SU-DHL-6 (cell line): ENCODE results near the gene NTRK2.

Source experiments
- H2AFZ ChIP-seq: fragments of 200-600 bp; sonication (generic); 2 replicates; pipeline ENCODE4 v1.6.1; 2014; ENCODE audit warnings: low read depth, mild to moderate bottlenecking, moderate library complexity, mixed read lengths, antibody characterized with exemption, low read length; ENCODE audit not compliant: severe bottlenecking
- H3F3A ChIP-seq: fragments of 200-600 bp; shearing (Covaris generic); 2 replicates; pipeline ENCODE4 v1.6.0; 2016; ENCODE audit warnings: antibody characterized with exemption, mild to moderate bottlenecking; ENCODE audit not compliant: insufficient read depth
- H3K27ac ChIP-seq: fragments of 200-600 bp; sonication (generic); 2 replicates; pipeline ENCODE4 v1.5.1; 2016; ENCODE audit warnings: low read depth, mild to moderate bottlenecking, low read length, moderate library complexity, mixed read lengths
- H3K27me3 ChIP-seq: fragments of 200-600 bp; sonication (generic), shearing (Covaris generic); 2 replicates; pipeline ENCODE4 v1.6.0; 2014; ENCODE audit warnings: mild to moderate bottlenecking, low read length
- H3K36me3 ChIP-seq: fragments of 200-600 bp; sonication (generic); 2 replicates; pipeline ENCODE4 v1.6.1; 2014; ENCODE audit warnings: mild to moderate bottlenecking, low read length, mixed read lengths
- H3K4me2 ChIP-seq: fragments of 300-600, 200-600 bp; shearing (Covaris generic), sonication (generic); 2 replicates; pipeline ENCODE4 v1.6.0; 2014; ENCODE audit warnings: low read length, low read depth, mild to moderate bottlenecking; ENCODE audit not compliant: poor library complexity, severe bottlenecking
- H3K4me3 ChIP-seq: fragments of 200-600 bp; sonication (generic); 2 replicates; pipeline ENCODE4 v1.5.1; 2014; ENCODE audit warnings: antibody characterized with exemption, low read length, mild to moderate bottlenecking, mixed read lengths; ENCODE audit not compliant: insufficient read depth, poor library complexity, severe bottlenecking
- H3K79me2 ChIP-seq: fragments of 200-600 bp; sonication (generic); 2 replicates; pipeline ENCODE4 v1.6.1; 2014; ENCODE audit warnings: mild to moderate bottlenecking, low read length, moderate library complexity; ENCODE audit not compliant: insufficient read depth
- H3K9ac ChIP-seq: fragments of 200-600 bp; sonication (generic); 2 replicates; pipeline ENCODE4 v1.7.0; 2014; ENCODE audit warnings: mild to moderate bottlenecking, low read length
- H3K9me2 ChIP-seq: fragments of 200-600 bp; sonication (generic); replicated peaks from 2 replicates; pipeline ENCODE4 v1.6.1; 2014; ENCODE audit warnings: low read length; ENCODE audit not compliant: insufficient read depth
- H3K9me3 ChIP-seq: fragments of 200-600 bp; sonication (generic); 2 replicates; pipeline ENCODE4 v1.6.1; 2014; ENCODE audit warnings: low read length, mixed read lengths; ENCODE audit not compliant: insufficient read depth
- H4K20me1 ChIP-seq: fragments of 200-600 bp; sonication (generic); 2 replicates; pipeline ENCODE4 v1.6.1; 2014; ENCODE audit warnings: low read depth, mild to moderate bottlenecking, antibody characterized with exemption, low read length, moderate library complexity, mixed read lengths
- EZH2phosphoT487 ChIP-seq: fragments of 200-600 bp; sonication (generic), shearing (Covaris generic); conservative IDR thresholded peaks from 2 replicates; pipeline ENCODE4 v1.6.1; 2018; ENCODE audit warnings: mild to moderate bottlenecking, antibody characterized with exemption, low read length, moderate library complexity, mixed read lengths
- TF ChIP-seq, protein P1 (sequence below): fragments of 200-600 bp; sonication (generic); IDR thresholded peaks from one replicate; pipeline ENCODE4 v1.5.1; 2017; ENCODE audit warnings: antibody characterized with exemption, mild to moderate bottlenecking, low read length, moderate library complexity; ENCODE audit not compliant: insufficient read depth, poor library complexity, severe bottlenecking

Gene NTRK2

GRCh38 chr9:84807431-84807830 is 137.9 kb downstream of the NTRK2 start:
- H4K20me1 ChIP-seq = no peaks in the 10 kb centered on the region
- TF ChIP-seq EZH2phosphoT487 = no peak
- TF ChIP-seq, protein P1, sequence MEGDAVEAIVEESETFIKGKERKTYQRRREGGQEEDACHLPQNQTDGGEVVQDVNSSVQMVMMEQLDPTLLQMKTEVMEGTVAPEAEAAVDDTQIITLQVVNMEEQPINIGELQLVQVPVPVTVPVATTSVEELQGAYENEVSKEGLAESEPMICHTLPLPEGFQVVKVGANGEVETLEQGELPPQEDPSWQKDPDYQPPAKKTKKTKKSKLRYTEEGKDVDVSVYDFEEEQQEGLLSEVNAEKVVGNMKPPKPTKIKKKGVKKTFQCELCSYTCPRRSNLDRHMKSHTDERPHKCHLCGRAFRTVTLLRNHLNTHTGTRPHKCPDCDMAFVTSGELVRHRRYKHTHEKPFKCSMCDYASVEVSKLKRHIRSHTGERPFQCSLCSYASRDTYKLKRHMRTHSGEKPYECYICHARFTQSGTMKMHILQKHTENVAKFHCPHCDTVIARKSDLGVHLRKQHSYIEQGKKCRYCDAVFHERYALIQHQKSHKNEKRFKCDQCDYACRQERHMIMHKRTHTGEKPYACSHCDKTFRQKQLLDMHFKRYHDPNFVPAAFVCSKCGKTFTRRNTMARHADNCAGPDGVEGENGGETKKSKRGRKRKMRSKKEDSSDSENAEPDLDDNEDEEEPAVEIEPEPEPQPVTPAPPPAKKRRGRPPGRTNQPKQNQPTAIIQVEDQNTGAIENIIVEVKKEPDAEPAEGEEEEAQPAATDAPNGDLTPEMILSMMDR = no peak
- H3K79me2 ChIP-seq = no peaks in the 10 kb centered on the region
- no peaks in the 10 kb centered on the region for H3K36me3 ChIP-seq
- H3K27me3 ChIP-seq = no peaks in the 10 kb centered on the region
- no peaks in the 10 kb centered on the region for H3F3A ChIP-seq
- H3K4me3 ChIP-seq = no peak overlapping the region
- no peaks in the 10 kb centered on the region for H3K9me2 ChIP-seq
- H3K4me2 ChIP-seq = no peak overlapping the region
- no peak overlapping the region for H3K9ac ChIP-seq
- no peaks in the 10 kb centered on the region for H3K9me3 ChIP-seq
- H2AFZ ChIP-seq = no peak overlapping the region
- no peak overlapping the region for H3K27ac ChIP-seq

GRCh38 chr9:84807870-84808390 is 138.4 kb downstream of the NTRK2 start:
- Histone ChIP-seq H2AFZ (no peak overlapping the region), H3F3A (no peaks in the 10 kb centered on the region), H3K9me2 (no peaks in the 10 kb centered on the region), H3K27me3 (no peaks in the 10 kb centered on the region), H3K9ac (no peak overlapping the region), H3K79me2 (no peaks in the 10 kb centered on the region), H3K36me3 (no peaks in the 10 kb centered on the region), H3K4me3 (no peak overlapping the region), H3K4me2 (no peak overlapping the region), H3K9me3 (no peaks in the 10 kb centered on the region), H4K20me1 (no peaks in the 10 kb centered on the region), H3K27ac (no peak overlapping the region)
- TF ChIP-seq EZH2phosphoT487 = no peak

GRCh38 chr9:84808416-84808815 is 138.9 kb downstream of the NTRK2 start:
- Histone ChIP-seq H3K36me3 (no peaks in the 10 kb centered on the region), H3K27ac (no peak overlapping the region), H3K9ac (no peak overlapping the region), H3K4me3 (no peak overlapping the region), H3K4me2 (no peak overlapping the region), H4K20me1 (no peaks in the 10 kb centered on the region), H2AFZ (no peak overlapping the region), H3K79me2 (no peaks in the 10 kb centered on the region), H3K9me3 (no peaks in the 10 kb centered on the region), H3F3A (no peaks in the 10 kb centered on the region), H3K9me2 (no peaks in the 10 kb centered on the region), H3K27me3 (no peaks in the 10 kb centered on the region)
- TF ChIP-seq EZH2phosphoT487 = no peak
- TF ChIP-seq, protein P1 = no peak

DNA sequence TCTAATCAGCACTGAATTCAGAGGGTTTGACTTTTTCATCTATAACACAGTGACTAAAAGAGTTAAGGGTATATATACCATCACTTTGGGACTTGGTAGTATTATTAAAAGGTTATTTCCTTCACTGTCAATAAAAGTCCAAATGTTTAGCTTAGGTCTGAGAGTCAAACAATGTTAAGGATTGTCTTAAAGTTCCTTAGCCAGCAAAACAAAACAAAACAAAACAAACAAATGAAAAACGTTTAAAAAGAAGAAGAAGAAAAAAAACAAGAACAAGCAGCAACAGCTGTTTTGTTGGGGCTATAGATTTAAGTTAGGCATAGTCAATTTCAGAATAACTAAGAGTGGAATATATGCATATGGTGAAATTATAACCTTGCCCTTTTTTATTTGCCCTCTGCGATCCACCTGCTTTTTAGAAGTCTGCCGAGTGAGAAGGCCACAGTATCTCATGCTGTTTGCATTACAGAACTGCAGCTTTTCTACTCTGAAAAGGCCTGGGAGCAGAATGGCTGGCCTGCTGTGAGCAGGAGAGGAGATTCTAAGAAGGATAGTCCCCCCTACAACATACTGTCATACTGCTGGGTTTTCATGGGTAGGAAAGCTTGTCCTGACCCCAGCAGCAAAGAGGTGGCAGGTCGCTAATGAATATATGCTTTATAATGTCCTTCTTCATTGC is 141.7 kb downstream of the NTRK2 start:
- TF ChIP-seq, protein P1 = no peak
- TF ChIP-seq EZH2phosphoT487 = no peak
- H3K4me3 ChIP-seq = no peak overlapping the region
- H3K9ac ChIP-seq = no peak overlapping the region
- H3K27me3 ChIP-seq = no peaks in the 10 kb centered on the region
- no peaks in the 10 kb centered on the region for H3K9me3 ChIP-seq
- H4K20me1 ChIP-seq = no peaks in the 10 kb centered on the region
- H3K9me2 ChIP-seq = no peaks in the 10 kb centered on the region
- H2AFZ ChIP-seq = no peak overlapping the region
- H3K36me3 ChIP-seq = no peaks in the 10 kb centered on the region
- no peak overlapping the region for H3K4me2 ChIP-seq
- H3F3A ChIP-seq = no peaks in the 10 kb centered on the region
- no peak overlapping the region for H3K27ac ChIP-seq
- no peaks in the 10 kb centered on the region for H3K79me2 ChIP-seq
